22Rv1 (cell line): Measurements from ENCODE around the gene CBX2.

Experiments
- H3K27ac ChIP-seq: fragments of 450-650 bp; 2 replicates; pipeline ENCODE4 v1.5.1; 2017
- CTCF ChIP-seq: fragments of 450-650 bp; IDR thresholded peaks from 2 replicates; pipeline ENCODE4 v1.5.1; 2017; ENCODE audit warnings: mild to moderate bottlenecking
- ZFX ChIP-seq: fragments of 450-650 bp; IDR thresholded peaks from 2 replicates; pipeline ENCODE4 v1.6.1; 2017; ENCODE audit warnings: antibody characterized with exemption, borderline replicate concordance

CBX2 gene

GRCh38 chr17:79790805-79791734 is 13.1 kb downstream of the CBX2 start:
- no peak overlapping the region for H3K27ac ChIP-seq
- TF ChIP-seq CTCF: no peak
- no peak for TF ChIP-seq ZFX

- no peak for TF ChIP-seq ZFX
- no peak for TF ChIP-seq CTCF
- 0 out of 2 replicates have a peak overlapping the region, but pooled peaks have one; percentile 68 for H3K27ac ChIP-seq
Observed at GRCh38 chr17:79791735-79792161, 13.8 kb downstream of the CBX2 start.

GRCh38 chr17:79792341-79792871 is 14.5 kb downstream of the CBX2 start:
- peak overlapping the region; percentile 68 for H3K27ac ChIP-seq
- TF ChIP-seq CTCF: no peak

GRCh38 chr17:79792984-79793923 is 15.3 kb downstream of the CBX2 start:
- H3K27ac ChIP-seq: peak overlapping the region; percentile 68
- TF ChIP-seq CTCF (no peak), ZFX (no peak)

DNA sequence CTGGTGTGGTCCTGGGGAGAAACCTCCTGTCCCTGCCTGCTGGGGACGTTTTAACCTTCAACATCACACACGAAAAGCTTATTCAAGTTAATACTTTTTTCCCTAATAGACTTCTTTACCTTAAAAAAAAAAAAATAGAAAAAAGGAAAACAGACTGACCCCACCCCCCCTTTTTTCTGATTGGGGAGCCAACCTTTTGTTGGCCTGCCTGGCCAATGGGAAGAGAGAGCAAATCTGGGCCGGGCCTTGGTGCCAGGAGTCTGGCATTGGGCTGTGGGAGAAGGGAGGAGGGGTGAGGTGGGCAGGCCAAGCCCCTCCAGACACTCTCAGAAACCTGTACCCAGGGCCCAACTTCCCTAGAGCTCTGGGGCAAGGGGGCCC is 16.0 kb downstream of the CBX2 start:
- peak overlapping the region; percentile 68 for H3K27ac ChIP-seq
- TF ChIP-seq ZFX: no peak
- TF ChIP-seq CTCF: no peak

- TF ChIP-seq ZFX: no peak
- TF ChIP-seq CTCF: no peak
- H3K27ac ChIP-seq: peak overlapping the region; percentile 68; the same call in 1 of the 2 replicates
Observed at GRCh38 chr17:79794659-79795511, 16.9 kb downstream of the CBX2 start.
